ENCODE measurements around the gene MAP3K20.

DNA sequence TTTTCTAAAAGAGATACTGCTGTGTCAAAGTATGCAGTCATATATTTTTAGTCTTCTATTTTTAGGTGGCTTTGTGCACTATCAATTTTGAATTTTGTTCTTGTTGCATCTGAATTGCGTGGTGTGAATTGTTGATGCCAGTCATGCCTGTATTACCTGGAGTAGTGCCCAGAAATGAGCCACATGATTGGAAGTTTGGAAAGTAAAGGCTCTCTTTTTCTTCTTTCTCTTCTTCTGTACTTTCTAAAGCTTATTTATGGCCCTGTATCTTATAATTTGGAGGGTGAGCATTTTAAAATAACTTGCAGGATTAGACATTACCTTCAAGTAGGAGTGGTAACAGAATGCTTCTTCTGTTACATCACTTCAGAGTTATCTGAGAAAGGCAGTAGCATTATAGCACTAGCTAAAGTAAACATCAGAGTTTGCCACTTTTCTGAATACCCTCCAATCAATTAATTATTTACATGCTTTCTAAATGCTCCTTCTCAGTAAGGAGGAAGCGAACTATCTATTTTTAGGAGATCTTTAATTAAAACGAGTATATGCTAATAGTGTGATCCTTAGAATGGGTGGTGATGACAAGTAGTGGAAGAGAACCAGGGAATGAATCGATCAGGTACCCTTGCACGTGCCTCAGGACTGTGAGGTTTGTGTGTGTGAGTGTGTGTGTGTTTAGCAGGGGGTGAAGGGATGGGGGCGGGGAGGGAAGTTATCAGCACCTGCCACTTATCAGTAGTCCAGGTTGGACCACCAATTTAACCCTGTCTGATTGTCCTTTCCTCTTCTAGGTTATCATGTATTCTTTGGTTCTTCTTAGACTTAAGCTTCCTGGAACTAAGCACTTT lies 112.5 kb downstream of the MAP3K20 start:
- no peak for TF ChIP-seq SIN3A (IDR thresholded peaks at IDR 0.05; ENCODE audit: borderline replicate concordance, insufficient read depth, low read length)
- no peak for TF ChIP-seq TAF1 (IDR thresholded peaks at IDR 0.05; ENCODE audit: borderline replicate concordance, insufficient read depth, low read length)
- TF ChIP-seq POLR2AphosphoS5 (IDR thresholded peaks at IDR 0.05; ENCODE audit: low read depth, low read length) = no peak

All from PFSK-1 (cell line).